Measurements from ENCODE around the gene ZNF138. TPM values are rescaled to one million over a fixed set of nuclear protein-coding genes. Genes with fewer than 3 reads are reported as not detected.

The ZNF138 gene
- total and polyA plus RNA-seq, 8 donors = 1.8 to 35.6 (median 7.4) TPM

- H3K27ac ChIP-seq = no peak overlapping the region
- 92 to 96% (median 95%) methylated on average over 13 of the region's 13 CpGs for WGBS, 5 donors
- peaks cover 0 to 8% (median 0%) of the 10 kb centered on the region in 3 donors for H3K27me3 ChIP-seq
- no peak overlapping the region for H3K4me3 ChIP-seq
- DNase-seq = peak in 1 of 2 donors; percentile 9
- no peak for TF ChIP-seq EP300 (IDR thresholded peaks at IDR 0.05)
- no peak for TF ChIP-seq POLR2A (IDR thresholded peaks at IDR 0.05)
- no peak for TF ChIP-seq CTCF (IDR thresholded peaks at IDR 0.05)
- TF ChIP-seq POLR2AphosphoS5 (IDR thresholded peaks at IDR 0.05) = no peak
- intact Hi-C loops (cut with DNase I; ENCODE audit: low total_unique reads) = no loop called here
- H3K9me3 ChIP-seq = peaks cover 0 to 22% (median 2%) of the 10 kb centered on the region in 4 donors
- H3K36me3 ChIP-seq = no peaks in the 10 kb centered on the region
- H3K4me1 ChIP-seq = no peaks in the 10 kb centered on the region
Observed at GRCh38 chr7:64870656-64871055, 76.4 kb downstream of the ZNF138 start.

- DNase-seq = peak in 1 of 2 donors; percentile 19
- Histone ChIP-seq H3K36me3 (no peaks in the 10 kb centered on the region), H3K27ac (no peak overlapping the region), H3K9me3 (peaks cover 0 to 22% (median 2%) of the 10 kb centered on the region in 4 donors), H3K4me3 (no peak overlapping the region), H3K4me1 (no peaks in the 10 kb centered on the region), H3K27me3 (peaks cover 0 to 4% (median 0%) of the 10 kb centered on the region in 3 donors)
- TF ChIP-seq POLR2AphosphoS5 (IDR thresholded peaks at IDR 0.05) = no peak
- no peak for TF ChIP-seq POLR2A (IDR thresholded peaks at IDR 0.05)
- no peak for TF ChIP-seq CTCF (IDR thresholded peaks at IDR 0.05)
- TF ChIP-seq EP300 (IDR thresholded peaks at IDR 0.05) = no peak
- whole genome bisulfite sequencing, 5 donors = 63 to 74% (median 69%) methylated on average over 6 to 8 of the region's 8 CpGs
- intact Hi-C loops (cut with DNase I; ENCODE audit: low total_unique reads) = no loop called here
Observed at GRCh38 chr7:64871761-64872160, 77.5 kb downstream of the ZNF138 start.

DNA sequence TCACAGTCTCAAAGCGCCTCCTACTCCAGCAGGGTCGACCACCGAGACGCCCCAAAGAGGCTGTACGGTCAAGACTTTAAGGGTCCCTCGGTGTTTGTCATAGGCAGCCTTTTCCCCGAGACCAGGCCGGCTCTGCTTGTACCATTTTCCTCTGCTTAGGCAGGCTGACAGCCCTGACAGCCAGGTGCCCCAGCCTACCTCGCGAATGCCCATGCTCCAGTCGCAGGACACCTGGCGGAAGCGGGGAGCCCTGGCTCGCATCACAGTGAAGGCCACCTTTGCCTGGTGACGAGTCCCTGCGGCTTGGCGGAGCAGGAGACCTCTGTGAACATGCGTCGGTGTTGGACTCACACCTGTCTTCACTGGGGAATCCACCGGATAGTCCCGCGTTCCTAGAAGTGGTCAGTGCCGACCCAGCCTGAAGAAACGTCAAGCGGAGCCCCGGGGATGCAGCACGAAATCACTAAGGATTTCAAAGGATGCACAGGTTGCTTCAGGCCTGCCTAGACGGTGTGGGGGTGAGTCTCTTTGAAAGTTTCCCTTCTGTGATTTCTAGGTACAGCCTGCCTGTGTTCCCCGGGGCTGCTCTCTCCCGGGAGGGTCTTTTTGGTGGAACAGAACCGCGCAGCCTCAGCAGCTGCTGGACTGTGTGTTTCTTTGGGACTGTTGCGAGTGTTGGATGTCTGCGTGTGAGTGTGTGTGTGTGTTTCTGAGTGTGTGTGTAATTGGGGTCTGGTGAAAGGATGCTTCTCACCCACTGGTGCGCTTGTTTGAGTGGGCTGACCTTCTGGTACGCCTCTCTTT is 78.3 kb downstream of the ZNF138 start:
- Histone ChIP-seq H3K36me3 (no peaks in the 10 kb centered on the region), H3K27ac (no peak overlapping the region), H3K27me3 (peaks cover 0 to 5% (median 4%) of the 10 kb centered on the region in 3 donors), H3K4me3 (no peak overlapping the region), H3K9me3 (peaks cover 0 to 22% (median 2%) of the 10 kb centered on the region in 4 donors), H3K4me1 (peaks cover 0 to 7% (median 3%) of the 10 kb centered on the region in 4 donors)
- 88 to 94% (median 93%) methylated on average over 32 to 36 of the region's 36 CpGs for WGBS, 5 donors
- TF ChIP-seq CTCF (IDR thresholded peaks at IDR 0.05) = no peak
- no peak for TF ChIP-seq POLR2AphosphoS5 (IDR thresholded peaks at IDR 0.05)
- no peak for TF ChIP-seq POLR2A (IDR thresholded peaks at IDR 0.05)
- no peak for TF ChIP-seq EP300 (IDR thresholded peaks at IDR 0.05)
- DNase-seq = peak in 1 of 2 donors; percentile 22
- intact Hi-C loops (cut with DNase I; ENCODE audit: low total_unique reads) = no loop called here

DNA sequence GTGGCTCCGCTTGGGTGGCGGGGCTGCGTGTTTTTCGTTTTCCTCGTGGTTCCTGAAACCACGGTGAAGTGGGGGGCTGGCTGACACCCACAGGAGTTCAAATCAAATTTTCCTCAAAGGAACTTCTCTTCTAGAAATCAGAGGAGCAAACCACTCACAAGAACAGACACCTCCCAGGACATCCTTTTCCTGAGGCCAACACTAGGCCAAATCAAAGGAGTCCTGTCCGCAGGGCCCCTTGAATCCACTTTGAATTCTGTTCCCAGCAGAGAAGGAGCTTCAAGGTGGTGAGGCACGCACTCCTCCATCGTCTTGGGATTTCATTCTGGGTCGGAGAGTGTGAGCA is 78.9 kb downstream of the ZNF138 start:
- Histone ChIP-seq H3K27ac (no peak overlapping the region), H3K27me3 (peaks cover 0 to 5% (median 4%) of the 10 kb centered on the region in 3 donors), H3K36me3 (no peaks in the 10 kb centered on the region), H3K9me3 (peaks cover 0 to 22% (median 2%) of the 10 kb centered on the region in 4 donors), H3K4me3 (no peak overlapping the region), H3K4me1 (peaks cover 0 to 8% (median 3%) of the 10 kb centered on the region in 4 donors)
- 92 to 95% (median 94%) methylated on average over 9 to 10 of the region's 10 CpGs for WGBS, 5 donors
- intact Hi-C loops (cut with DNase I; ENCODE audit: low total_unique reads) = no loop called here
- peak in 1 of 2 donors; percentile 1 for DNase-seq
- no peak for TF ChIP-seq POLR2A (IDR thresholded peaks at IDR 0.05)
- no peak for TF ChIP-seq CTCF (IDR thresholded peaks at IDR 0.05)
- no peak for TF ChIP-seq POLR2AphosphoS5 (IDR thresholded peaks at IDR 0.05)
- TF ChIP-seq EP300 (IDR thresholded peaks at IDR 0.05) = no peak
